ENCODE measurements around the gene C12orf57. TPM values are rescaled to one million over a fixed set of nuclear protein-coding genes. Genes with fewer than 3 reads are reported as not detected.

Gene C12orf57
- polyA plus RNA-seq, 1 donor (not counting 4 experiments of a cell fraction or from before 2014, with no cell fraction given), result 137 TPM

GRCh38 chr12:6921539-6921938 is 22.3 kb upstream of the C12orf57 start:
- peaks cover 33% of the 10 kb centered on the region for H3K4me1 ChIP-seq (ENCODE audit: control insufficient read depth, extremely low read depth, insufficient read depth, low read length)
- H3K4me2 ChIP-seq (ENCODE audit: control insufficient read depth, extremely low read depth, insufficient read depth, low read depth, low read length), result no peak overlapping the region
- H3K9me3 ChIP-seq (ENCODE audit: control insufficient read depth, low read depth, low read length), result no peaks in the 10 kb centered on the region
- H3K36me3 ChIP-seq (ENCODE audit: control insufficient read depth in 2 of 2, extremely low read depth in 1 of 2, insufficient read depth in 2 of 2, low read length in 2 of 2), result no peaks in the 10 kb centered on the region
- no peaks in the 10 kb centered on the region for H3K79me2 ChIP-seq (ENCODE audit: control insufficient read depth, insufficient read depth, low read length)
- FAIRE-seq (no peak), DNase-seq (ENCODE audit: low read depth, low spot score) (no peak)
- H3K9ac ChIP-seq (ENCODE audit: control insufficient read depth, extremely low read depth, insufficient read depth, low read length), result no peak overlapping the region
- H3K9me1 ChIP-seq (ENCODE audit: control insufficient read depth, extremely low read depth, insufficient read depth, low read length), result peaks cover 2% of the 10 kb centered on the region
- no peak overlapping the region for H3K27ac ChIP-seq (ENCODE audit: control insufficient read depth, insufficient read depth, low read length)
- no peak overlapping the region for H3K4me3 ChIP-seq (ENCODE audit: control insufficient read depth in 2 of 3, extremely low read depth in 1 of 3, insufficient read depth in 2 of 3, low read depth in 1 of 3, low read length in 3 of 3)
- TF ChIP-seq CTCF (optimal IDR thresholded peaks at IDR 0.05 in 1 of 3, IDR thresholded peaks at IDR 0.05 in 1 of 3, conservative IDR thresholded peaks at IDR 0.05 in 1 of 3; ENCODE audit: extremely low read depth in 1 of 3, insufficient read depth in 2 of 3, low read length in 3 of 3) (no peak), EZH2 (IDR thresholded peaks at IDR 0.05; ENCODE audit: low read length) (no peak)
- H2AFZ ChIP-seq (ENCODE audit: control insufficient read depth, low read length), result no peak overlapping the region
- H3K27me3 ChIP-seq (ENCODE audit: control insufficient read depth, extremely low read depth, insufficient read depth, low read length), result no peaks in the 10 kb centered on the region
- no peaks in the 10 kb centered on the region for H4K20me1 ChIP-seq (ENCODE audit: control insufficient read depth, extremely low read depth, insufficient read depth, low read length)
- dilution Hi-C loops (cut with MboI; ENCODE audit: extremely low pct_ligation_motif_present, low sequenced_read_pairs), result no loop called here

GRCh38 chr12:6921996-6922946 is 21.6 kb upstream of the C12orf57 start:
- DNase-seq (ENCODE audit: low read depth, low spot score) (no peak), FAIRE-seq (no peak)
- dilution Hi-C loops (cut with MboI; ENCODE audit: extremely low pct_ligation_motif_present, low sequenced_read_pairs), result no loop called here
- Histone ChIP-seq H4K20me1 (ENCODE audit: control insufficient read depth, extremely low read depth, insufficient read depth, low read length) (no peaks in the 10 kb centered on the region), H3K4me3 (ENCODE audit: control insufficient read depth in 2 of 3, extremely low read depth in 1 of 3, insufficient read depth in 2 of 3, low read depth in 1 of 3, low read length in 3 of 3) (no peak overlapping the region), H3K9me1 (ENCODE audit: control insufficient read depth, extremely low read depth, insufficient read depth, low read length) (peaks cover 2% of the 10 kb centered on the region), H3K79me2 (ENCODE audit: control insufficient read depth, insufficient read depth, low read length) (peaks cover 4% of the 10 kb centered on the region), H3K9me3 (ENCODE audit: control insufficient read depth, low read depth, low read length) (no peaks in the 10 kb centered on the region), H3K4me1 (ENCODE audit: control insufficient read depth, extremely low read depth, insufficient read depth, low read length) (peaks cover 39% of the 10 kb centered on the region), H3K36me3 (ENCODE audit: control insufficient read depth in 2 of 2, extremely low read depth in 1 of 2, insufficient read depth in 2 of 2, low read length in 2 of 2) (no peaks in the 10 kb centered on the region), H3K4me2 (ENCODE audit: control insufficient read depth, extremely low read depth, insufficient read depth, low read depth, low read length) (no peak overlapping the region), H3K27me3 (ENCODE audit: control insufficient read depth, extremely low read depth, insufficient read depth, low read length) (no peaks in the 10 kb centered on the region), H2AFZ (ENCODE audit: control insufficient read depth, low read length) (no peak overlapping the region), H3K27ac (ENCODE audit: control insufficient read depth, insufficient read depth, low read length) (no peak overlapping the region), H3K9ac (ENCODE audit: control insufficient read depth, extremely low read depth, insufficient read depth, low read length) (no peak overlapping the region)
- TF ChIP-seq EZH2 (IDR thresholded peaks at IDR 0.05; ENCODE audit: low read length) (no peak), CTCF (optimal IDR thresholded peaks at IDR 0.05 in 1 of 3, IDR thresholded peaks at IDR 0.05 in 1 of 3, conservative IDR thresholded peaks at IDR 0.05 in 1 of 3; ENCODE audit: extremely low read depth in 1 of 3, insufficient read depth in 2 of 3, low read length in 3 of 3) (peak in 1 of 3 experiments; percentile 11)
